ENCODE measurements around the gene FSIP1.

FSIP1 gene

GRCh38 chr15:39752991-39753390, 29.6 kb downstream of the FSIP1 start:
- Histone ChIP-seq H3K4me3 (ENCODE audit: low read depth, low read length, poor library complexity, severe bottlenecking) (no peak overlapping the region), H3K27ac (ENCODE audit: low read depth, low read length, poor library complexity, severe bottlenecking) (no peak overlapping the region), H3K9me2 (ENCODE audit: low read depth, low read length) (no peaks in the 10 kb centered on the region), H3F3A (ENCODE audit: insufficient read depth, low read length) (no peaks in the 10 kb centered on the region), H3K4me2 (ENCODE audit: low read length) (no peak overlapping the region), H3K9me3 (ENCODE audit: low read length) (no peaks in the 10 kb centered on the region), H2AFZ (ENCODE audit: low read length) (no peak overlapping the region), H3K9ac (ENCODE audit: low read length) (no peak overlapping the region), H3K4me1 (ENCODE audit: insufficient read depth, low read length, severe bottlenecking) (no peaks in the 10 kb centered on the region), H3K79me2 (ENCODE audit: insufficient read depth, low read length) (no peaks in the 10 kb centered on the region), H3K27me3 (ENCODE audit: insufficient read depth, low read length) (no peaks in the 10 kb centered on the region; the same call in 1 of the 2 replicates), H3K36me3 (ENCODE audit: insufficient read depth, low read length) (no peaks in the 10 kb centered on the region), H4K20me1 (ENCODE audit: insufficient read depth, low read length) (no peaks in the 10 kb centered on the region)
- no peak for TF ChIP-seq CTCF (IDR thresholded peaks at IDR 0.05; ENCODE audit: low read length)
- no peak for TF ChIP-seq EZH2 (IDR thresholded peaks at IDR 0.05; ENCODE audit: borderline replicate concordance, low read length)

GRCh38 chr15:39752246-39752645, 30.4 kb downstream of the FSIP1 start:
- no peak overlapping the region for H3K9ac ChIP-seq (ENCODE audit: low read length)
- H3K4me3 ChIP-seq (ENCODE audit: low read depth, low read length, poor library complexity, severe bottlenecking): no peak overlapping the region
- no peak overlapping the region for H2AFZ ChIP-seq (ENCODE audit: low read length)
- H3K79me2 ChIP-seq (ENCODE audit: insufficient read depth, low read length): no peaks in the 10 kb centered on the region
- no peak overlapping the region for H3K27ac ChIP-seq (ENCODE audit: low read depth, low read length, poor library complexity, severe bottlenecking)
- H3K4me2 ChIP-seq (ENCODE audit: low read length): no peak overlapping the region
- no peaks in the 10 kb centered on the region for H3K4me1 ChIP-seq (ENCODE audit: insufficient read depth, low read length, severe bottlenecking)
- no peaks in the 10 kb centered on the region for H3K36me3 ChIP-seq (ENCODE audit: insufficient read depth, low read length)
- TF ChIP-seq EZH2 (IDR thresholded peaks at IDR 0.05; ENCODE audit: borderline replicate concordance, low read length) (no peak), CTCF (IDR thresholded peaks at IDR 0.05; ENCODE audit: low read length) (no peak)
- no peaks in the 10 kb centered on the region for H3K9me2 ChIP-seq (ENCODE audit: low read depth, low read length)
- no peaks in the 10 kb centered on the region for H4K20me1 ChIP-seq (ENCODE audit: insufficient read depth, low read length)
- H3K9me3 ChIP-seq (ENCODE audit: low read length): no peaks in the 10 kb centered on the region
- no peaks in the 10 kb centered on the region; the same call in 1 of the 2 replicates for H3K27me3 ChIP-seq (ENCODE audit: insufficient read depth, low read length)
- H3F3A ChIP-seq (ENCODE audit: insufficient read depth, low read length): no peaks in the 10 kb centered on the region

GRCh38 chr15:39748276-39748675, 34.4 kb downstream of the FSIP1 start:
- Histone ChIP-seq H3K79me2 (ENCODE audit: insufficient read depth, low read length) (no peaks in the 10 kb centered on the region), H2AFZ (ENCODE audit: low read length) (no peak overlapping the region), H3K27me3 (ENCODE audit: insufficient read depth, low read length) (no peaks in the 10 kb centered on the region), H3F3A (ENCODE audit: insufficient read depth, low read length) (no peaks in the 10 kb centered on the region), H3K9me2 (ENCODE audit: low read depth, low read length) (no peaks in the 10 kb centered on the region), H3K36me3 (ENCODE audit: insufficient read depth, low read length) (no peaks in the 10 kb centered on the region), H3K9me3 (ENCODE audit: low read length) (no peaks in the 10 kb centered on the region), H3K27ac (ENCODE audit: low read depth, low read length, poor library complexity, severe bottlenecking) (no peak overlapping the region), H3K9ac (ENCODE audit: low read length) (no peak overlapping the region), H4K20me1 (ENCODE audit: insufficient read depth, low read length) (no peaks in the 10 kb centered on the region), H3K4me3 (ENCODE audit: low read depth, low read length, poor library complexity, severe bottlenecking) (no peak overlapping the region), H3K4me1 (ENCODE audit: insufficient read depth, low read length, severe bottlenecking) (no peaks in the 10 kb centered on the region), H3K4me2 (ENCODE audit: low read length) (no peak overlapping the region)
- TF ChIP-seq EZH2 (IDR thresholded peaks at IDR 0.05; ENCODE audit: borderline replicate concordance, low read length) (no peak), CTCF (IDR thresholded peaks at IDR 0.05; ENCODE audit: low read length) (no peak)
